Measurements from ENCODE around the gene SPATA31C1.

- no peak for TF ChIP-seq POLR2A (IDR thresholded peaks at IDR 0.05)
- TF ChIP-seq CTCF (IDR thresholded peaks at IDR 0.05), result no peak
- no peak for TF ChIP-seq POLR2AphosphoS5 (IDR thresholded peaks at IDR 0.05)
- TF ChIP-seq EP300 (IDR thresholded peaks at IDR 0.05), result no peak
Observed at GRCh38 chr9:87970602-87971001, 52.8 kb downstream of the SPATA31C1 start.
